Activated naive CD8-positive, alpha-beta T cell treated with anti-CD3 and anti-CD28 coated beads, Interleukin-2, amount 50 U/mL, for 24 hours (primary cell): ENCODE results near the gene C10orf88.

Source experiments
- ATAC-seq: fragments of 150-1000 bp; cut with Tn5 transposase; one replicate; pipeline ENCODE4 v1.10.0; 2021
- DNase-seq: peaks from one replicate; pipeline ENCODE4 v3.0.0; 2021
- H3K27ac Mint-ChIP-seq: one replicate; pipeline ENCODE4 v1.8.0; 2021; ENCODE audit warnings: mild to moderate bottlenecking, mixed read lengths
- H3K27me3 Mint-ChIP-seq: one replicate; pipeline ENCODE4 v1.8.0; 2021; ENCODE audit warnings: mixed read lengths
- H3K36me3 Mint-ChIP-seq: one replicate; pipeline ENCODE4 v1.8.0; 2021; ENCODE audit warnings: low read depth, mixed read lengths
- H3K4me1 Mint-ChIP-seq: one replicate; pipeline ENCODE4 v1.8.0; 2021; ENCODE audit warnings: mixed read lengths
- H3K4me3 Mint-ChIP-seq: one replicate; pipeline ENCODE4 v1.8.0; 2021; ENCODE audit warnings: mild to moderate bottlenecking, moderate library complexity, mixed read lengths
- H3K9me3 Mint-ChIP-seq: one replicate; pipeline ENCODE4 v1.8.0; 2021; ENCODE audit warnings: mixed read lengths

C10orf88 gene

DNA sequence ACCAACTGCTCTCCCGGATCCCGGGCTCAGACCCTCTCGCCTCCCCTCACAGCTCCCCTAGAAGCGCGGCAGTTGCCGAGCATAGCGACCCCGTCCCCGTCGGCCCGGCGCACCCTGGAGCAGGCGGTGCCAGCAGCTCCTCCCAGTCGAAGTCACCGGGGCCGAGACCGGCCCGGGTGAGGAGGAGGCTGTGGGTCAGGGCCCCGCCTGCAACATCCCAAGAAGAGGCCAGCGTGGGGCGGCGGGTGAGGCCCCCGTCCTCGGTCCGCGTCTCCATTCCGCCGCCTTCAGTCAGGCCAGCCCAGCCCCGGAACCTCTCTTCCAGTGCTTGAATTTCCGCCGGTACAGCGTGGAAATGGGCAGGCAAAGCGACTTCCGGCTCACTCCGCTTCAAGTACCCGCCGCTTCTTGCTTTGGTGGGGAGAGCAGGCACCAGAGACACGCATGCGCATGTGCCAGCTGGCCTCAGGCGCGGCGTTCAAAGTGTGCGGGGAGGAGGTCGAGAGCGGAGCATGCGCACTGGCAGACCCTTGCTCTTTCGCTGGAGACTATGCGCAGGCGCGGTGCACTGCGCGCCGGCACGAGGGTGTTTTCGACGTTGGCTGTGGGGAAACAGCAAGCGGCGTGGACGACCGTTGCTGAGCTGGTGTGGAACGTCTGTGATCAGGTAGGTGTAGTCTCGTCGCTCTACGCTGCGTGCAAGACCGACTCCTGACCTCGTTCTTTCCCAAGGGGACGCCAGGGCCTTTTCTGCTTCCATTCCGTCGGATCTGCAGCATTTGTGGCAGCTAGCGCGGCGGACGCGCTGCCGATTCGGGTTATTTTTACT lies at the start of gene C10orf88:
C10orf88 (minus strand) TSS at position 326 of the 829 bp plus-strand sequence; CDS start at position 277, 49 bp downstream.
- DNase-seq (peak; percentile 97), ATAC-seq (peak; percentile 100)
- H3K36me3 Mint-ChIP-seq: peaks cover 27% of the 10 kb centered on the region
- peaks cover 32% of the 10 kb centered on the region for H3K4me1 Mint-ChIP-seq
- H3K4me3 Mint-ChIP-seq: peak within 1 kb of the TSS; percentile 86
- peaks cover 6% of the 10 kb centered on the region for H3K27me3 Mint-ChIP-seq
- peaks cover 9% of the 10 kb centered on the region for H3K9me3 Mint-ChIP-seq
- H3K27ac Mint-ChIP-seq: peak within 1 kb of the TSS; percentile 97

DNA sequence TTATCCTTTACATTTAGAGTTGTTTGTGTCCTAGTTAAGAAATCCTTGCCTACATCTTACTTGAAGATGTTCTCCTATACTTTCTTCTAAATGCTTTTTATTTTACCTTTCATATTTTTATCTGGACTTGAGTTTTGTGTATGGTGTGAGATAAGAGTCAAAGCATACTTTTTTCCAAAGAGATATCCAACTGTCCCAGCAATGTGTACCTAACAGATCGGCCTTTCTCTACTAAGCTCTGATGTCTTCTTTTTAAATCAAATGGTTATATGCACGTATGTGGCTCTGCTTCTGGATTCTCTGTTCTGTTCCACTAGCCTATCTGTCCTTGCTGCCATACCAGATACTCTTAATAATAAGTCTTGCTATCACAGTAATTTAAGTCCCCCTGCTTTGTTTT lies 47.3 kb upstream of the C10orf88 start:
- DNase-seq (no peak), ATAC-seq (no peak)
- H3K27me3 Mint-ChIP-seq: no peaks in the 10 kb centered on the region
- no peak overlapping the region for H3K27ac Mint-ChIP-seq
- H3K4me3 Mint-ChIP-seq: no peak overlapping the region
- H3K9me3 Mint-ChIP-seq: no peaks in the 10 kb centered on the region
- H3K36me3 Mint-ChIP-seq: peaks cover 26% of the 10 kb centered on the region
- peaks cover 36% of the 10 kb centered on the region for H3K4me1 Mint-ChIP-seq

DNA sequence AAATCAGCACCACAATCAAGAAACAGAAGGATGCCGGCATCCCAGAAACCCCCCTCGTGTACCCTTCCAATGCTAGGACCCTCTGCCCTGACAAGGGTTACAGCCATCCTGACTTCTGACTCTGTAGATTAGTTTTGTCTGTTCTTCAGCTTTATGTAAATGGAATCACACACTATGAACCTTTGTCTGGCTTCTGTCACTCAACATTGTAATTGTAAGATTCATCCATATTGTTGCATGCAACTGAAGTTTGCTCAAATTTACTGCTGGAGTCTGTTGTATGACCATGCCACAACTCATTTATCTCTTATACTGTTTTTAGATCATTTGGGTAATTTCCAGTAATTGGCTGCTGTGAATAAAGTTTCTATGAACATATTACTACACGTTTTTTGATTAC lies 46.1 kb upstream of the C10orf88 start:
- peaks cover 31% of the 10 kb centered on the region for H3K36me3 Mint-ChIP-seq
- no peak overlapping the region for H3K27ac Mint-ChIP-seq
- no peaks in the 10 kb centered on the region for H3K9me3 Mint-ChIP-seq
- H3K27me3 Mint-ChIP-seq: no peaks in the 10 kb centered on the region
- ATAC-seq: no peak
- H3K4me3 Mint-ChIP-seq: no peak overlapping the region
- H3K4me1 Mint-ChIP-seq: peaks cover 23% of the 10 kb centered on the region
- DNase-seq: no peak

GRCh38 chr10:122999347-122999746 lies 45.3 kb upstream of the C10orf88 start:
- H3K27ac Mint-ChIP-seq: no peak overlapping the region
- no peaks in the 10 kb centered on the region for H3K27me3 Mint-ChIP-seq
- no peak overlapping the region for H3K4me3 Mint-ChIP-seq
- no peak for DNase-seq
- H3K4me1 Mint-ChIP-seq: peaks cover 19% of the 10 kb centered on the region
- peaks cover 36% of the 10 kb centered on the region for H3K36me3 Mint-ChIP-seq
- no peaks in the 10 kb centered on the region for H3K9me3 Mint-ChIP-seq
- no peak for ATAC-seq

DNA sequence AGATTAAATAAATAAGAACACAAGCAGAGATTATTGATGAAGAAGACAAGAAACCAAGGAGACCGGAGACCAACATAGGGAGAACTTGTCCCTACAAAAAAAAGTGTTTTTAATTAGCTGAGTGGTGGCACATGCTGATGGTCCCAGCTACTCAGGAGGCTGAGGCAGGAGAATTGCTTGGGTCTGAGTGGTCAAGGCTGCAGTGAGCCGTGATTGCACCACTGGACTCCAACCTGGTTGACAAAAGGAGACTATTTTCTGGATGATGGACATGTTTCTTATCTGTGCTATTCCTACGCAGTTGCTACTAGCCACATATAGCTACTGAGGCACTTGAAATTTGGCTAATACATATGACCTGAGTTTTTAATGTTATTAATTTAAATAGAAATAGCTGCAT lies 44.9 kb upstream of the C10orf88 start:
- H3K36me3 Mint-ChIP-seq: peaks cover 38% of the 10 kb centered on the region
- ATAC-seq (no peak), DNase-seq (no peak)
- no peaks in the 10 kb centered on the region for H3K27me3 Mint-ChIP-seq
- no peak overlapping the region for H3K27ac Mint-ChIP-seq
- no peak overlapping the region for H3K4me3 Mint-ChIP-seq
- peaks cover 19% of the 10 kb centered on the region for H3K4me1 Mint-ChIP-seq
- no peaks in the 10 kb centered on the region for H3K9me3 Mint-ChIP-seq

- no peaks in the 10 kb centered on the region for H3K27me3 Mint-ChIP-seq
- H3K9me3 Mint-ChIP-seq: no peaks in the 10 kb centered on the region
- no peak overlapping the region for H3K27ac Mint-ChIP-seq
- DNase-seq: no peak
- H3K4me1 Mint-ChIP-seq: peaks cover 15% of the 10 kb centered on the region
- no peak overlapping the region for H3K4me3 Mint-ChIP-seq
- H3K36me3 Mint-ChIP-seq: peaks cover 38% of the 10 kb centered on the region
- no peak for ATAC-seq
Measured at GRCh38 chr10:122998360-122998917, 44.4 kb upstream of the C10orf88 start.

- Mint-ChIP-seq H3K27me3 (no peaks in the 10 kb centered on the region), H3K36me3 (peaks cover 39% of the 10 kb centered on the region)
Measured at GRCh38 chr10:122997864-122998263, 43.8 kb upstream of the C10orf88 start.

GRCh38 chr10:122995936-122996335 lies 41.9 kb upstream of the C10orf88 start:
- Mint-ChIP-seq H3K4me1 (peaks cover 8% of the 10 kb centered on the region), H3K4me3 (no peak overlapping the region), H3K36me3 (peaks cover 41% of the 10 kb centered on the region), H3K9me3 (no peaks in the 10 kb centered on the region), H3K27ac (no peak overlapping the region), H3K27me3 (no peaks in the 10 kb centered on the region)
- ATAC-seq (no peak), DNase-seq (no peak)

More at GRCh38 chr10:122997864-122998263, 43.8 kb upstream of the C10orf88 start:
- ATAC-seq: no peak
- Mint-ChIP-seq H3K4me1 (peaks cover 15% of the 10 kb centered on the region), H3K4me3 (no peak overlapping the region), H3K27ac (no peak overlapping the region), H3K9me3 (no peaks in the 10 kb centered on the region)
- DNase-seq: no peak

GRCh38 chr10:122993797-122994336 lies 39.8 kb upstream of the C10orf88 start:
- ATAC-seq (no peak), DNase-seq (no peak)
- no peaks in the 10 kb centered on the region for H3K9me3 Mint-ChIP-seq
- H3K27ac Mint-ChIP-seq: no peak overlapping the region
- no peak overlapping the region for H3K4me3 Mint-ChIP-seq
- no peaks in the 10 kb centered on the region for H3K4me1 Mint-ChIP-seq
- peaks cover 46% of the 10 kb centered on the region for H3K36me3 Mint-ChIP-seq
- no peaks in the 10 kb centered on the region for H3K27me3 Mint-ChIP-seq

DNA sequence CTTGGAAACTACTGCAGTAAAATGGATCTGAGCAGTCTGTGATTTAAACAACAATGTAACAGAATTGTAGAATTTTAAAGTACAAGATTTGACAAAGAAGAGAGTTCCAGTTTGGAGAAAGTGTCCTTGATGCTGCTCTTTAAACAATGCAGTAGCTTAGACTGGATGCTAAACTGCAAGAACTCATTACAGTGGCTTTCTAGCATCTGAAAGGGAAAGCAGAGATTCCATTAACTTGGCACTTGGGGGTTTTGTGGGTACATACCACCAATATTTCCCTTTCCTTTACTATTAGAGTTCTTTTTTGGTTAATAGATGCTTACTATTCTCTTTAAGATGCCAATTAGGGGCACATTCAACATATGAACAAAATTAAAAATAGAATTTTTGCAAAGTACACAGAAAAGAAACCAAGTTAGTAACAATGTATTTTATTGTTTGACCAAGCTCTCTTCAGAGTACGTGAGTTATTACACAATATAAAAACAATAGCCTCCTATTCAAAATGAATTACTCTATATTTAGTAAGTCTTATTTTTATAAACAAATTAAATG lies 38.1 kb upstream of the C10orf88 start:
- Mint-ChIP-seq H3K9me3 (no peaks in the 10 kb centered on the region), H3K36me3 (peaks cover 47% of the 10 kb centered on the region), H3K27ac (no peak overlapping the region), H3K27me3 (no peaks in the 10 kb centered on the region), H3K4me3 (no peak overlapping the region), H3K4me1 (peaks cover 4% of the 10 kb centered on the region)
- ATAC-seq: no peak
- no peak for DNase-seq

DNA sequence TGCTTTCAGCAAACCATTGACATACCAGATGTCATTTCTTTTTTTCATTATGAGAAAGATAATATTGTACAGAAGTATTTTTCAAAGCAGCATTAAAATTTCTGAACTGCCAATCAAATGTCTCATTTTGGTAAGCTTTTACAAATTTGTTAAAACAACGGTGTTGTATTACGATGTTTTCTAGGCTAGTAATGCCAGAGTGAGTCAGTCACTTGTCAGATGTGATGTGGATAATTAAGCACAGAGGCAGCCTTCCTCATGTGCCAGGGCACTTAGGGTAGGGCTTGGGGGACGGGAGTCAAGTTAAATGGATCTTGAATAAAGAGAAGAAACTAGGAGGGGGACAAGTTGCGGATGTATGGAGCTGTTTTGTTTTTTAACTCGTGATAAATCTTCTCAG lies 36.3 kb upstream of the C10orf88 start:
- DNase-seq (no peak), ATAC-seq (no peak)
- no peak overlapping the region for H3K27ac Mint-ChIP-seq
- no peaks in the 10 kb centered on the region for H3K9me3 Mint-ChIP-seq
- peaks cover 41% of the 10 kb centered on the region for H3K36me3 Mint-ChIP-seq
- peaks cover 4% of the 10 kb centered on the region for H3K4me1 Mint-ChIP-seq
- H3K27me3 Mint-ChIP-seq: no peaks in the 10 kb centered on the region
- H3K4me3 Mint-ChIP-seq: no peak overlapping the region

- H3K27me3 Mint-ChIP-seq: no peaks in the 10 kb centered on the region
- H3K27ac Mint-ChIP-seq: no peak overlapping the region
- ATAC-seq (no peak), DNase-seq (no peak)
- no peak overlapping the region for H3K4me3 Mint-ChIP-seq
- H3K36me3 Mint-ChIP-seq: peaks cover 30% of the 10 kb centered on the region
- H3K4me1 Mint-ChIP-seq: peaks cover 4% of the 10 kb centered on the region
- no peaks in the 10 kb centered on the region for H3K9me3 Mint-ChIP-seq
Measured at GRCh38 chr10:122988501-122988900, 34.5 kb upstream of the C10orf88 start.

DNA sequence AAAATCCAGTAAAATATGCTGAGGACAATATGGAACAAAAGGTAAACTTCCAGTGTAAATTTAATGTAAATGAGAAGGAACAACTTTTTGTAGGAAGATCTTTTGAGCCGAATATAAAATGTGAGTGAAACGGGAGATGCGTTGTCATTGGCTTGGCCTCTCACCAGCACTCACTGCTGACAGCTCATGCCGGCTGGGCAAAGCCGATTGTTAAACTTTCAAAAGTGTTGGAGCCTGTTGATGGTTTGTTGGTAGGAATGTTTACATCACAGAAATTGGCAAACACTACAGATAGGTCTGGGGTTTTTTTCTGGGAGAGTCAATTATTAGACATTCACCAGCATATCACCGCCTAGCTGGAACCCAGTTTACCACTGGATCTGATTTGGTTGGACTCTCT lies 32.3 kb upstream of the C10orf88 start:
- no peaks in the 10 kb centered on the region for H3K27me3 Mint-ChIP-seq
- no peak overlapping the region for H3K4me3 Mint-ChIP-seq
- H3K9me3 Mint-ChIP-seq: no peaks in the 10 kb centered on the region
- DNase-seq (no peak), ATAC-seq (no peak)
- H3K4me1 Mint-ChIP-seq: peaks cover 10% of the 10 kb centered on the region
- no peak overlapping the region for H3K27ac Mint-ChIP-seq
- H3K36me3 Mint-ChIP-seq: peaks cover 21% of the 10 kb centered on the region

- peaks cover 16% of the 10 kb centered on the region for H3K36me3 Mint-ChIP-seq
- H3K27ac Mint-ChIP-seq: no peak overlapping the region
- H3K9me3 Mint-ChIP-seq: no peaks in the 10 kb centered on the region
- no peaks in the 10 kb centered on the region for H3K27me3 Mint-ChIP-seq
- DNase-seq (no peak), ATAC-seq (no peak)
- no peak overlapping the region for H3K4me3 Mint-ChIP-seq
- H3K4me1 Mint-ChIP-seq: peaks cover 24% of the 10 kb centered on the region
Measured at GRCh38 chr10:122984708-122985107, 30.7 kb upstream of the C10orf88 start.

DNA sequence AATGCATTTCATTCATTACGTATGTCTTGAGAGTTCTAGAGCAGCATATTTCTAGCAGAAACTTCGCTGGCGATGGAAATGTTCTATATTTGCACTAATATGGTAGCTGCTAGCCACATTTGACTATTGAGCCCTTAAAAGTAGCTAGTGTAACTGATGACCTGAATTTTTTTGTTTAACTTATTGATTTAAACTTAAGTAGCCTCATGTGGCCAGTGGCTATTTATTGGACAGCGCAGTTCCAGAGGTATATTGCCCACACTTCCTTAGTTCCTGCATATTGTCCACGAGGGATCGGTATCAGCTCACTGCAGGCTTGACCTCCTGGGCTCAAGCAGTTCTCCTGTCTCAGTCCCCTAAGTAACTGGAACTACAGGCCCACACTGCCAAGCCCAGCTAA lies 29.9 kb upstream of the C10orf88 start:
- no peak overlapping the region for H3K4me3 Mint-ChIP-seq
- H3K9me3 Mint-ChIP-seq: no peaks in the 10 kb centered on the region
- peaks cover 25% of the 10 kb centered on the region for H3K4me1 Mint-ChIP-seq
- H3K27me3 Mint-ChIP-seq: no peaks in the 10 kb centered on the region
- peaks cover 16% of the 10 kb centered on the region for H3K36me3 Mint-ChIP-seq
- no peak overlapping the region for H3K27ac Mint-ChIP-seq
- no peak for DNase-seq
- no peak for ATAC-seq
